ENCODE results near the gene PCBP3.
"Not testable (repeated sequence)": the region's sequence is repeated elsewhere in the genome, so short reads cannot be mapped to it uniquely, and the experiment has no call there.

The PCBP3 gene

GRCh38 chr21:45831991-45832740 lies 188.6 kb downstream of the PCBP3 start:
- DNase-seq: no peak

- not testable (repeated sequence) for DNase-seq
Measured at GRCh38 chr21:45832741-45833235, 189.3 kb downstream of the PCBP3 start.

GRCh38 chr21:45833414-45833813 lies 189.9 kb downstream of the PCBP3 start:
- no peak for DNase-seq

- no peak for DNase-seq
Measured at GRCh38 chr21:45834026-45834715, 190.6 kb downstream of the PCBP3 start.

- DNase-seq: no peak
Measured at GRCh38 chr21:45834821-45835293, 191.3 kb downstream of the PCBP3 start.

- DNase-seq: no peak
Measured at GRCh38 chr21:45835301-45836267, 192.1 kb downstream of the PCBP3 start.

GRCh38 chr21:45836268-45836655 lies 192.7 kb downstream of the PCBP3 start:
- no peak for DNase-seq

GRCh38 chr21:45836694-45837670 lies 193.5 kb downstream of the PCBP3 start:
- DNase-seq: no peak

GRCh38 chr21:45837936-45838335 lies 194.4 kb downstream of the PCBP3 start:
- no peak for DNase-seq

GRCh38 chr21:45838634-45839033 lies 195.1 kb downstream of the PCBP3 start:
- no peak for DNase-seq

GRCh38 chr21:45839274-45839673 lies 195.7 kb downstream of the PCBP3 start:
- DNase-seq: no peak

- DNase-seq: no peak
Measured at GRCh38 chr21:45841033-45841432, 197.5 kb downstream of the PCBP3 start.

GRCh38 chr21:45843426-45843825 lies 199.9 kb downstream of the PCBP3 start:
- DNase-seq: no peak

GRCh38 chr21:45844181-45844580 lies 200.7 kb downstream of the PCBP3 start:
- DNase-seq: no peak

GRCh38 chr21:45845063-45845769 lies 201.7 kb downstream of the PCBP3 start:
- DNase-seq: no peak

GRCh38 chr21:45845770-45846090 lies 202.2 kb downstream of the PCBP3 start:
- no peak for DNase-seq

GRCh38 chr21:45846373-45847160 lies 203.0 kb downstream of the PCBP3 start:
- no peak for DNase-seq

- DNase-seq: no peak
Measured at GRCh38 chr21:45847870-45848269, 204.3 kb downstream of the PCBP3 start.

- DNase-seq: no peak
Measured at GRCh38 chr21:45848331-45848730, 204.8 kb downstream of the PCBP3 start.

- DNase-seq: no peak
Measured at GRCh38 chr21:45848805-45849204, 205.3 kb downstream of the PCBP3 start.

Measured in NK-92 treated with Interleukin-12 subunit alpha and Interleukin-12 subunit beta, amount 100 ng/mL, for 24 hours (cell line).